Mesothelial cell of epicardium (in vitro differentiated cells): ENCODE results near the gene CCBE1. TPM values are rescaled to one million over a fixed set of nuclear protein-coding genes. Genes with fewer than 3 reads are reported as not detected.

Experiments used
- DNase-seq, 2 experiments: peaks; one replicate each; pipeline ENCODE4 v3.0.0; 2021; ENCODE audit warnings: low spot score in 2 of 2; ENCODE audit not compliant: unreplicated experiment in 2 of 2
- H3K27ac Mint-ChIP-seq: 2 replicates; pipeline ENCODE4 v1.8.0; 2021; ENCODE audit warnings: mixed read lengths
- H3K27me3 Mint-ChIP-seq: 2 replicates; pipeline ENCODE4 v1.8.0; 2021; ENCODE audit warnings: low read depth, mixed read lengths
- H3K36me3 Mint-ChIP-seq: 2 replicates; pipeline ENCODE4 v1.8.0; 2021; ENCODE audit warnings: mixed read lengths
- H3K4me1 Mint-ChIP-seq: 2 replicates; pipeline ENCODE4 v1.8.0; 2021; ENCODE audit warnings: mixed read lengths
- H3K4me3 Mint-ChIP-seq: 2 replicates; pipeline ENCODE4 v1.8.0; 2021; ENCODE audit warnings: mild to moderate bottlenecking, moderate library complexity, mixed read lengths
- H3K9me3 Mint-ChIP-seq: 2 replicates; pipeline ENCODE4 v1.8.0; 2021; ENCODE audit warnings: mixed read lengths
- total RNA-seq: library from RNA; stranded (reverse); gene quantifications from 3 replicates; pipeline ENCODE4 v1.2.1, GENCODE V29; 2021
- TF ChIP-seq, protein P1 (sequence below): fragments of 200-600 bp; sonication (generic); IDR thresholded peaks from one replicate; pipeline ENCODE4 v1.5.0; 2021; ENCODE audit warnings: antibody characterized with exemption; ENCODE audit not compliant: unreplicated experiment

Gene CCBE1
- total RNA-seq, 1 donor from 2014 or later = 71.1 TPM

DNA sequence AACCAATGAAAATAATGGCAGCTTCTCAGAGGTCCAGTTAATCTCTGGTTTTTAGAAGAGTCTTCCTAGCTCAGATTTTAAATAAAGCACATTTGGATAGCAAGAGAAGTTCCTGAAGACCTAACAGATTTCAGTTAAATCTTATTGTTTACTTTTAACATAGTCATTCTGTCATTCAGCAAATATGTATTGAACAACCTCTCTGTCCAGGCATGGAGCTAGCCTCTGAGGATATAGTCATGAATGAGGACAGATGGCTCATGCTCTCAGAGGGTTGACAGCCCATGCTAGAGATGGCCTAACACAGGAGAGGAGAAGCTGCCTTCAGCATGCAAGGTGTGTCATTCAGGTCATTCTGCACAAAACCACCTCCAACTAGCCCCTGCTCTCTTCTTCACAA, 6.2 kb downstream of the CCBE1 start:
- H3K4me1 Mint-ChIP-seq = peaks cover 31% of the 10 kb centered on the region
- peaks cover 75% of the 10 kb centered on the region for H3K27me3 Mint-ChIP-seq
- TF ChIP-seq, protein P1, sequence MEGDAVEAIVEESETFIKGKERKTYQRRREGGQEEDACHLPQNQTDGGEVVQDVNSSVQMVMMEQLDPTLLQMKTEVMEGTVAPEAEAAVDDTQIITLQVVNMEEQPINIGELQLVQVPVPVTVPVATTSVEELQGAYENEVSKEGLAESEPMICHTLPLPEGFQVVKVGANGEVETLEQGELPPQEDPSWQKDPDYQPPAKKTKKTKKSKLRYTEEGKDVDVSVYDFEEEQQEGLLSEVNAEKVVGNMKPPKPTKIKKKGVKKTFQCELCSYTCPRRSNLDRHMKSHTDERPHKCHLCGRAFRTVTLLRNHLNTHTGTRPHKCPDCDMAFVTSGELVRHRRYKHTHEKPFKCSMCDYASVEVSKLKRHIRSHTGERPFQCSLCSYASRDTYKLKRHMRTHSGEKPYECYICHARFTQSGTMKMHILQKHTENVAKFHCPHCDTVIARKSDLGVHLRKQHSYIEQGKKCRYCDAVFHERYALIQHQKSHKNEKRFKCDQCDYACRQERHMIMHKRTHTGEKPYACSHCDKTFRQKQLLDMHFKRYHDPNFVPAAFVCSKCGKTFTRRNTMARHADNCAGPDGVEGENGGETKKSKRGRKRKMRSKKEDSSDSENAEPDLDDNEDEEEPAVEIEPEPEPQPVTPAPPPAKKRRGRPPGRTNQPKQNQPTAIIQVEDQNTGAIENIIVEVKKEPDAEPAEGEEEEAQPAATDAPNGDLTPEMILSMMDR = no peak
- H3K36me3 Mint-ChIP-seq = peaks cover 4% of the 10 kb centered on the region
- H3K9me3 Mint-ChIP-seq = no peaks in the 10 kb centered on the region
- DNase-seq = no peak
- H3K4me3 Mint-ChIP-seq = no peak overlapping the region
- no peak overlapping the region for H3K27ac Mint-ChIP-seq

DNA sequence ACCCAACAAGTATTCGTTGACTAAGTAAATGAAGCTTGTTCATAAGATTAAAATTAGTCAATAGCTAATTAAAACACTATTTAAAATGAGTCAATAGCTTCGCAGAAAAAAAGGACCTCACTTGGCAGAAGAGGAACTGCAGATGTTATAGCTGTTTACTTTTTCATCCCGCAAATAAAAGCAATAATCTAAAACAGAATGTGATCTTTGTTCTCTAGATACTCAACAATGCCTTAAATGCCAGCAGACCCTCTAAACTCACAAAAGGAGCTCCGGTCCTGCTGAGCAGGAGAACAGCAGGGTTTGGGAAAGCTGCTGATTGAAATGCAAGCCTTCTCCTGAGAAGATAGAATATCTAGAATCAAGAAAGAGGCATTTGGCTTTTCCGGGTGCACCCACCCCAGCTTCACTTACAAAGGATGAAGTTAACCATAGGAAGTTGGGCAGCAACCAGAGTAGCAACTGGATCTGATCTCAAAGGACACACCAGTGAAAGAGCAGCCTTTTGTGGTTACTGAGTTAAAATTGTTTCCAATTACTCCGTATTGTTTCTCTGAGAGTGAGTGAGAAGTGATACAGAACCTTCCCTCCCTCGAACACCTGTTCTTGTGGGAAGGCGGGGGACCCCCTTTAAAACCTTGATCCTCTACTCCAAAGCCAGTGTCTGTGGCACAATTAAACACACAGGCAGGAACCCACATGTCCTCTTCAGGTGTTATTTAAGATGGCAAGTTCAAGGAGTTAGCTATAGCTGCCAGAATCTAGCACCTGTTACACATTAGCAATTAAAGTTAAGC, 6.8 kb downstream of the CCBE1 start:
- H3K27ac Mint-ChIP-seq = no peak overlapping the region
- peaks cover 26% of the 10 kb centered on the region for H3K4me1 Mint-ChIP-seq
- no peak overlapping the region for H3K4me3 Mint-ChIP-seq
- H3K36me3 Mint-ChIP-seq = peaks cover 4% of the 10 kb centered on the region
- no peaks in the 10 kb centered on the region for H3K9me3 Mint-ChIP-seq
- TF ChIP-seq, protein P1 = no peak
- DNase-seq = no peak
- peaks cover 71% of the 10 kb centered on the region for H3K27me3 Mint-ChIP-seq

DNA sequence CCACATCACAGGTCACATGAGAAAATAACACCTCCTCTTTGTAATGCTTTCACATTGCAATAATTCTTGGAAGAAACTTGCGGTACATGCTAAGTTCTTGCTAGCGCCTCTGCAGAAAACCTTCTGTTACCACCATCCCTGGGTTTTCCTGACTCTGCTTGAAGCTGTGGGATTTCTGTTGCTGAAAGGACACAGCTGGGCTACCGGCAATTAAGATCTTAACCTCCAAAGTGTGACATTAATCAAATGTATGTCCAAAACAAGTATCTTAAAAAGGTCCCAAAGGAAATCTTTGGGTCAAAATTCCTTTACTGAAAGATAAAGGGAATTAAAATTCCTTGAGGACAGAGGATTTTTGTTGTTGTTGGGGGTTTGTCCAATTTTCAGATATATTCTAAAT, 7.5 kb downstream of the CCBE1 start:
- Mint-ChIP-seq H3K27me3 (peaks cover 67% of the 10 kb centered on the region), H3K9me3 (no peaks in the 10 kb centered on the region), H3K4me3 (no peak overlapping the region), H3K36me3 (peaks cover 4% of the 10 kb centered on the region), H3K27ac (no peak overlapping the region), H3K4me1 (peaks cover 20% of the 10 kb centered on the region)
- DNase-seq = no peak
- TF ChIP-seq, protein P1 = no peak

DNA sequence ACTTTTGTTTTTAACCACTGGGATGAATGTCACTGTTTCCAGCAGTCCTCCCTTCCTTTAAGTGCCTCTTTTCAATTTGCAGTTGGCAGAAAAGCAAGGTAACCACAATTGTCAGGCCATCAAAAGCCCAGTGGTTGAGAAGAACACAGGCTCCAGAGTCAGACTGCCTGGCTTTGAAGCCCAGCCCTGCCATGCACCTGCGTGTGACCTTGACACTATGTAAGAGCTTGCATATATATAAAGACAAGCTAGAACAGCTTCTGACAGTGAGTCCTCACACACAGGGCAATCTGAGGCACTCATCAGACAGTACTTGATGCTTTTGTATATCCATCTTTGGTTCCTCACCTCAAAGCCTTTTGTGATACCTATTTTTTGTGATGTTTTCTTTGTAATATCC, 11.0 kb downstream of the CCBE1 start:
- TF ChIP-seq, protein P1 = no peak
- H3K9me3 Mint-ChIP-seq = no peaks in the 10 kb centered on the region
- no peaks in the 10 kb centered on the region for H3K36me3 Mint-ChIP-seq
- H3K4me1 Mint-ChIP-seq = peaks cover 19% of the 10 kb centered on the region
- no peak for DNase-seq
- H3K4me3 Mint-ChIP-seq = no peak overlapping the region
- H3K27ac Mint-ChIP-seq = no peak overlapping the region
- peaks cover 50% of the 10 kb centered on the region for H3K27me3 Mint-ChIP-seq

DNA sequence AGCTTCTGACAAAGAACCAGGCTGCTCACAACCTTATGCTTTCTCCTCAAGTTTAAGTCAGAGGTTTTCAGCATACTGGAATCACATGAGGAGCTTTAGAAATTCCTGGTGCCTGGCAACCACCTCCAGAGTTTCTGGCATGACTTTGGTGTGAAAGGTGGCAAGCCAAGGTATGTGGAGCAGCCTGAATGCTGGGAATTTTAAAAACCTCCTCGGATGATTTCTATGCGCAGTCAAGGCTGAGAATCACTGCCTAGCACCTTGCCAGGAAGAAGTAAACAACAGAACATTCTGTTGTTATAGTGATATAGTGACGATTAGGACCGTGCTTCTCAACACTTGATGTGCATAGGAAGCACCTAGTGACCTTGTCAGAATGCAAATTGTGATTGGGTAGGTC, 11.7 kb downstream of the CCBE1 start:
- H3K36me3 Mint-ChIP-seq = no peaks in the 10 kb centered on the region
- DNase-seq = no peak
- H3K4me3 Mint-ChIP-seq = no peak overlapping the region
- no peaks in the 10 kb centered on the region for H3K9me3 Mint-ChIP-seq
- peaks cover 46% of the 10 kb centered on the region for H3K27me3 Mint-ChIP-seq
- TF ChIP-seq, protein P1 = no peak
- H3K27ac Mint-ChIP-seq = no peak overlapping the region
- peaks cover 18% of the 10 kb centered on the region for H3K4me1 Mint-ChIP-seq
